Measurements from ENCODE around the gene METTL1. TPM values are rescaled to one million over a fixed set of nuclear protein-coding genes. Genes with fewer than 3 reads are reported as not detected.

METTL1 gene
- total RNA-seq, 1 donor from 2014 or later = 40.7 TPM

GRCh38 chr12:57739914-57740538 lies 31.9 kb downstream of the METTL1 start:
- H3K27ac Mint-ChIP-seq = peak overlapping the region; percentile 90
- POLR2A ChIA-PET = no interaction called here
- no peak overlapping the region for H3K4me3 Mint-ChIP-seq
- no peak for ATAC-seq (ENCODE audit: low read depth)
- H3K27me3 Mint-ChIP-seq = no peaks in the 10 kb centered on the region
- peaks cover 22% of the 10 kb centered on the region for H3K36me3 Mint-ChIP-seq (ENCODE audit: low read depth)
- H3K9me3 Mint-ChIP-seq = no peaks in the 10 kb centered on the region
- intact Hi-C loops (cut with micrococcal nuclease) = loop anchor here (5.0 kb wide), 1 partner anchor 283 kb away; the partner anchor contains the start of genes GLI1 and INHBE
- H3K4me1 Mint-ChIP-seq = peaks cover 46% of the 10 kb centered on the region
- TF ChIP-seq CTCF (IDR thresholded peaks at IDR 0.05) = no peak
- CTCF ChIA-PET = interaction anchor here (1.1 kb wide), 1 partner anchor 157 kb away, joined by 3 read pairs; no protein-coding TSS in a partner anchor
- DNase-seq = no peak

GRCh38 chr12:57739387-57739786 lies 32.5 kb downstream of the METTL1 start:
- Mint-ChIP-seq H3K9me3 (no peaks in the 10 kb centered on the region), H3K4me3 (peak overlapping the region; percentile 0), H3K27ac (no peak overlapping the region), H3K4me1 (peaks cover 41% of the 10 kb centered on the region), H3K27me3 (no peaks in the 10 kb centered on the region), H3K36me3 (ENCODE audit: low read depth) (peaks cover 22% of the 10 kb centered on the region)
- no peak for DNase-seq
- POLR2A ChIA-PET = no interaction called here
- intact Hi-C loops (cut with micrococcal nuclease) = no loop called here
- CTCF ChIA-PET = no interaction called here
- TF ChIP-seq CTCF (IDR thresholded peaks at IDR 0.05) = no peak
- ATAC-seq (ENCODE audit: low read depth) = no peak

GRCh38 chr12:57738661-57739237 lies 33.2 kb downstream of the METTL1 start, which contains the start of gene AGAP2:
Gene AGAP2, minus strand, starts transcription at chr12:57738742. Its CDS starts 496 bp downstream, at chr12:57738246.
- DNase-seq (no peak), ATAC-seq (ENCODE audit: low read depth) (no peak)
- intact Hi-C loops (cut with micrococcal nuclease) = no loop called here
- ChIA-PET POLR2A (no interaction called here), CTCF (no interaction called here)
- H3K27ac Mint-ChIP-seq = no peak within 1 kb of the TSS
- TF ChIP-seq CTCF (IDR thresholded peaks at IDR 0.05) = no peak
- H3K9me3 Mint-ChIP-seq = no peaks in the 10 kb centered on the region
- H3K27me3 Mint-ChIP-seq = no peaks in the 10 kb centered on the region
- H3K4me1 Mint-ChIP-seq = peaks cover 34% of the 10 kb centered on the region
- H3K36me3 Mint-ChIP-seq (ENCODE audit: low read depth) = peaks cover 26% of the 10 kb centered on the region
- H3K4me3 Mint-ChIP-seq = peak within 1 kb of the TSS; percentile 0

GRCh38 chr12:57737467-57738460 lies 34.1 kb downstream of the METTL1 start:
- no peak for ATAC-seq (ENCODE audit: low read depth)
- POLR2A ChIA-PET = no interaction called here
- no peak for DNase-seq
- H3K27ac Mint-ChIP-seq = no peak overlapping the region
- peaks cover 36% of the 10 kb centered on the region for H3K36me3 Mint-ChIP-seq (ENCODE audit: low read depth)
- H3K4me1 Mint-ChIP-seq = peaks cover 33% of the 10 kb centered on the region
- CTCF ChIA-PET = no interaction called here
- no peaks in the 10 kb centered on the region for H3K9me3 Mint-ChIP-seq
- H3K27me3 Mint-ChIP-seq = no peaks in the 10 kb centered on the region
- no peak for TF ChIP-seq CTCF (IDR thresholded peaks at IDR 0.05)
- intact Hi-C loops (cut with micrococcal nuclease) = no loop called here
- H3K4me3 Mint-ChIP-seq = no peak overlapping the region

All from activated B cell treated with CpG ODN at 0.5 μM for 24 hours (primary cell).